ENCODE data around the gene GNB1L. TPM values are rescaled to one million over a fixed set of nuclear protein-coding genes. Genes with fewer than 3 reads are reported as not detected.

Gene GNB1L
- total and polyA plus RNA-seq, 10 of the 15 experiments (the other 5 are each of a cell fraction or from before 2014, with no cell fraction given), result 0.21 to 19.4 (median 6.8) TPM

DNA sequence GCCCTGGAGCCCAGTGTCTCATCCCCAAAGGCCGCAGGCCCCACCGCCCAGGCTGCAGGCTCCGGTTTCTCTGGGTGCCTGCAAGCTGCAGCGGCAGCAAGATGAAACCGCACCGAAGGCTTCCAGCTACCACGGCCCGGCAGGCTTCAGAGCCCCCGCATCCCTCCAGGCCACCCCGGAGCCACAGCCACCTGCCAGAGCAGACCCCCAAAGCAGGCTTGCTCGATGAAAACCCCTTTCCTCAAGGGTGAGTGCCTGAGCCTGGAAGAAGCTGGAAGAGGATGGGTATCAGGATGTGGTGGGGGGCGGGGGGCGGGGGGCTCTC, 24.5 kb upstream of the GNB1L start:
- Histone ChIP-seq H4K20me1 (ENCODE audit: control insufficient read depth, insufficient read depth) (no peaks in the 10 kb centered on the region), H3K4me1 (ENCODE audit: control insufficient read depth, insufficient read depth, low read length) (no peaks in the 10 kb centered on the region), H3K36me3 (ENCODE audit: control insufficient read depth in 2 of 2, insufficient read depth in 2 of 2, low read length in 1 of 2) (no peaks in the 10 kb centered on the region), H3K4me3 (no peak overlapping the region), H3K4me2 (ENCODE audit: control insufficient read depth, insufficient read depth) (no peak overlapping the region), H3K27me3 (replicated peaks in 1 of 2; ENCODE audit: control insufficient read depth in 2 of 2, insufficient read depth in 2 of 2, low read length in 1 of 2) (no peaks in the 10 kb centered on the region), H3K9ac (ENCODE audit: control insufficient read depth, insufficient read depth, low read length) (no peak overlapping the region), H3K9me3 (replicated peaks; ENCODE audit: control insufficient read depth, insufficient read depth, low read length) (no peaks in the 10 kb centered on the region), H3K79me2 (ENCODE audit: control insufficient read depth, insufficient read depth, low read length) (no peaks in the 10 kb centered on the region), H3K27ac (ENCODE audit: control insufficient read depth, insufficient read depth) (no peak overlapping the region), H2AFZ (ENCODE audit: control insufficient read depth, low read depth, low read length) (no peak overlapping the region)
- TF ChIP-seq, protein P1, sequence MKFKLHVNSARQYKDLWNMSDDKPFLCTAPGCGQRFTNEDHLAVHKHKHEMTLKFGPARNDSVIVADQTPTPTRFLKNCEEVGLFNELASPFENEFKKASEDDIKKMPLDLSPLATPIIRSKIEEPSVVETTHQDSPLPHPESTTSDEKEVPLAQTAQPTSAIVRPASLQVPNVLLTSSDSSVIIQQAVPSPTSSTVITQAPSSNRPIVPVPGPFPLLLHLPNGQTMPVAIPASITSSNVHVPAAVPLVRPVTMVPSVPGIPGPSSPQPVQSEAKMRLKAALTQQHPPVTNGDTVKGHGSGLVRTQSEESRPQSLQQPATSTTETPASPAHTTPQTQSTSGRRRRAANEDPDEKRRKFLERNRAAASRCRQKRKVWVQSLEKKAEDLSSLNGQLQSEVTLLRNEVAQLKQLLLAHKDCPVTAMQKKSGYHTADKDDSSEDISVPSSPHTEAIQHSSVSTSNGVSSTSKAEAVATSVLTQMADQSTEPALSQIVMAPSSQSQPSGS (IDR thresholded peaks at IDR 0.05; ENCODE audit: low read length), result no peak
- TF ChIP-seq NR2C2 (IDR thresholded peaks at IDR 0.05; ENCODE audit: borderline replicate concordance, control insufficient read depth, insufficient read length, low read depth) (no peak), ZNF274 (IDR thresholded peaks at IDR 0.05; ENCODE audit: insufficient read depth, insufficient read length) (no peak), HDAC2 (IDR thresholded peaks at IDR 0.05) (no peak), STAT1 (conservative IDR thresholded peaks at IDR 0.05) (no peak), NBN (IDR thresholded peaks at IDR 0.05) (no peak), SPI1 (IDR thresholded peaks at IDR 0.05; ENCODE audit: borderline replicate concordance, insufficient read depth, low read depth, low read length) (no peak), POLR2AphosphoS5 (IDR thresholded peaks at IDR 0.05; ENCODE audit: low read length) (no peak)
- TF ChIP-seq, protein P2, sequence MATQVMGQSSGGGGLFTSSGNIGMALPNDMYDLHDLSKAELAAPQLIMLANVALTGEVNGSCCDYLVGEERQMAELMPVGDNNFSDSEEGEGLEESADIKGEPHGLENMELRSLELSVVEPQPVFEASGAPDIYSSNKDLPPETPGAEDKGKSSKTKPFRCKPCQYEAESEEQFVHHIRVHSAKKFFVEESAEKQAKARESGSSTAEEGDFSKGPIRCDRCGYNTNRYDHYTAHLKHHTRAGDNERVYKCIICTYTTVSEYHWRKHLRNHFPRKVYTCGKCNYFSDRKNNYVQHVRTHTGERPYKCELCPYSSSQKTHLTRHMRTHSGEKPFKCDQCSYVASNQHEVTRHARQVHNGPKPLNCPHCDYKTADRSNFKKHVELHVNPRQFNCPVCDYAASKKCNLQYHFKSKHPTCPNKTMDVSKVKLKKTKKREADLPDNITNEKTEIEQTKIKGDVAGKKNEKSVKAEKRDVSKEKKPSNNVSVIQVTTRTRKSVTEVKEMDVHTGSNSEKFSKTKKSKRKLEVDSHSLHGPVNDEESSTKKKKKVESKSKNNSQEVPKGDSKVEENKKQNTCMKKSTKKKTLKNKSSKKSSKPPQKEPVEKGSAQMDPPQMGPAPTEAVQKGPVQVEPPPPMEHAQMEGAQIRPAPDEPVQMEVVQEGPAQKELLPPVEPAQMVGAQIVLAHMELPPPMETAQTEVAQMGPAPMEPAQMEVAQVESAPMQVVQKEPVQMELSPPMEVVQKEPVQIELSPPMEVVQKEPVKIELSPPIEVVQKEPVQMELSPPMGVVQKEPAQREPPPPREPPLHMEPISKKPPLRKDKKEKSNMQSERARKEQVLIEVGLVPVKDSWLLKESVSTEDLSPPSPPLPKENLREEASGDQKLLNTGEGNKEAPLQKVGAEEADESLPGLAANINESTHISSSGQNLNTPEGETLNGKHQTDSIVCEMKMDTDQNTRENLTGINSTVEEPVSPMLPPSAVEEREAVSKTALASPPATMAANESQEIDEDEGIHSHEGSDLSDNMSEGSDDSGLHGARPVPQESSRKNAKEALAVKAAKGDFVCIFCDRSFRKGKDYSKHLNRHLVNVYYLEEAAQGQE (IDR thresholded peaks at IDR 0.05; ENCODE audit: low read depth, low read length), result no peak
- TF ChIP-seq, protein P3, sequence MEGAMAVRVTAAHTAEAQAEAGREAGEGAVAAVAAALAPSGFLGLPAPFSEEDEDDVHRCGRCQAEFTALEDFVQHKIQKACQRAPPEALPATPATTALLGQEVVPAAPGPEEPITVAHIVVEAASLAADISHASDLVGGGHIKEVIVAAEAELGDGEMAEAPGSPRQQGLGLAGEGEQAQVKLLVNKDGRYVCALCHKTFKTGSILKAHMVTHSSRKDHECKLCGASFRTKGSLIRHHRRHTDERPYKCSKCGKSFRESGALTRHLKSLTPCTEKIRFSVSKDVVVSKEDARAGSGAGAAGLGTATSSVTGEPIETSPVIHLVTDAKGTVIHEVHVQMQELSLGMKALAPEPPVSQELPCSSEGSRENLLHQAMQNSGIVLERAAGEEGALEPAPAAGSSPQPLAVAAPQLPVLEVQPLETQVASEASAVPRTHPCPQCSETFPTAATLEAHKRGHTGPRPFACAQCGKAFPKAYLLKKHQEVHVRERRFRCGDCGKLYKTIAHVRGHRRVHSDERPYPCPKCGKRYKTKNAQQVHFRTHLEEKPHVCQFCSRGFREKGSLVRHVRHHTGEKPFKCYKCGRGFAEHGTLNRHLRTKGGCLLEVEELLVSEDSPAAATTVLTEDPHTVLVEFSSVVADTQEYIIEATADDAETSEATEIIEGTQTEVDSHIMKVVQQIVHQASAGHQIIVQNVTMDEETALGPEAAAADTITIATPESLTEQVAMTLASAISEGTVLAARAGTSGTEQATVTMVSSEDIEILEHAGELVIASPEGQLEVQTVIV (IDR thresholded peaks at IDR 0.05; ENCODE audit: borderline replicate concordance, partially characterized antibody), result no peak
- TF ChIP-seq, protein P4, sequence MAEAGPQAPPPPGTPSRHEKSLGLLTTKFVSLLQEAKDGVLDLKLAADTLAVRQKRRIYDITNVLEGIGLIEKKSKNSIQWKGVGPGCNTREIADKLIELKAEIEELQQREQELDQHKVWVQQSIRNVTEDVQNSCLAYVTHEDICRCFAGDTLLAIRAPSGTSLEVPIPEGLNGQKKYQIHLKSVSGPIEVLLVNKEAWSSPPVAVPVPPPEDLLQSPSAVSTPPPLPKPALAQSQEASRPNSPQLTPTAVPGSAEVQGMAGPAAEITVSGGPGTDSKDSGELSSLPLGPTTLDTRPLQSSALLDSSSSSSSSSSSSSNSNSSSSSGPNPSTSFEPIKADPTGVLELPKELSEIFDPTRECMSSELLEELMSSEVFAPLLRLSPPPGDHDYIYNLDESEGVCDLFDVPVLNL (IDR thresholded peaks at IDR 0.05; ENCODE audit: low read depth, low read length), result no peak
- TF ChIP-seq, protein P5, sequence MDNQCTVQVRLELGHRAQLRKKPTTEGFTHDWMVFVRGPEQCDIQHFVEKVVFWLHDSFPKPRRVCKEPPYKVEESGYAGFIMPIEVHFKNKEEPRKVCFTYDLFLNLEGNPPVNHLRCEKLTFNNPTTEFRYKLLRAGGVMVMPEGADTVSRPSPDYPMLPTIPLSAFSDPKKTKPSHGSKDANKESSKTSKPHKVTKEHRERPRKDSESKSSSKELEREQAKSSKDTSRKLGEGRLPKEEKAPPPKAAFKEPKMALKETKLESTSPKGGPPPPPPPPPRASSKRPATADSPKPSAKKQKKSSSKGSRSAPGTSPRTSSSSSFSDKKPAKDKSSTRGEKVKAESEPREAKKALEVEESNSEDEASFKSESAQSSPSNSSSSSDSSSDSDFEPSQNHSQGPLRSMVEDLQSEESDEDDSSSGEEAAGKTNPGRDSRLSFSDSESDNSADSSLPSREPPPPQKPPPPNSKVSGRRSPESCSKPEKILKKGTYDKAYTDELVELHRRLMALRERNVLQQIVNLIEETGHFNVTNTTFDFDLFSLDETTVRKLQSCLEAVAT (IDR thresholded peaks at IDR 0.05), result no peak
- intact Hi-C loops (cut with micrococcal nuclease; ENCODE audit: unreplicated experiment) (no loop called here), in situ Hi-C loops (cut with MboI) (no loop called here)
- ChIA-PET SMC1A (ENCODE audit: uncharacterized antibody, unreplicated experiment) (no interaction called here), RAD21 (ENCODE audit: unreplicated experiment) (no interaction called here), CTCF (no interaction called here), POLR2A (no interaction called here)
- DNase-seq (ENCODE audit: low read depth, low spot score), result no peak
- BruUV-seq (replicated peaks), result no TSS peak
- no peak for ATAC-seq
- FAIRE-seq, result no peak
- 87% methylated on average over 11 of the region's 13 CpGs for WGBS (ENCODE audit: insufficient coverage, insufficient replicate concordance, low lambda C conversion rate, missing lambda C conversion rate)

Data from GM12878 (cell line).